HEK293T (cell line): ENCODE measurements around the gene CBFA2T3.

ENCODE experiments used
- ARNT ChIP-seq: fragments of 450-650 bp; IDR thresholded peaks from 2 replicates; pipeline ENCODE4 v1.6.1; 2017; ENCODE audit warnings: mild to moderate bottlenecking
- HDGF ChIP-seq: fragments of 450-650 bp; IDR thresholded peaks from 2 replicates; pipeline ENCODE4 v1.6.1; 2017; ENCODE audit warnings: antibody characterized with exemption, borderline replicate concordance

- TF ChIP-seq HDGF (no peak), ARNT (no peak)
Measured at GRCh38 chr16:89009343-89010209, 32.6 kb upstream of the CBFA2T3 start.
